ENCODE results near the gene ERC1.

The ERC1 gene

DNA sequence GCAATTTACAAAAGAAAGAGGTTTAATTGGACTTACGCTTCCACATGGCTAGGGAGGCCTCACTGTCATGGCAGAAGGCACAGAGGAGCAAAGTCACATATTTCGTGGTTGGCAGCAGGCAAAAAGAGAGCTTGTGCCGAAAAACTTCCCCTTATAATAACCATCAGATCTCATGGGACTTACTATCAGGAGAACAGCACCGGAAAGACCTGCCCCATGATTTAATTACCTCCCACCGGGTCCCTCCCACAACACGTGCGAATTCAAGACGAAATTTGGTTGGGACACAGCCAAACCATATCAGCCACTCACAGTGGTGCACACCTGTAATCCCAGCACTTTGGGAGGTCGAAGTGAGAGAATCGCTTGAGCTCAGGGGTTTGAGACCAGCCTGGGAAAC, 534.8 kb downstream of the ERC1 start:
- DNase-seq: no peak

- DNase-seq: no peak
These were observed 536.8 kb downstream of the ERC1 start for GRCh38 chr12:1527789-1528188.

GRCh38 chr12:1528791-1529190, 537.8 kb downstream of the ERC1 start:
- no peak for DNase-seq

- DNase-seq: no peak
These were observed 538.3 kb downstream of the ERC1 start for GRCh38 chr12:1529228-1529861.

- no peak for DNase-seq
These were observed 539.0 kb downstream of the ERC1 start for GRCh38 chr12:1529862-1530591.

DNA sequence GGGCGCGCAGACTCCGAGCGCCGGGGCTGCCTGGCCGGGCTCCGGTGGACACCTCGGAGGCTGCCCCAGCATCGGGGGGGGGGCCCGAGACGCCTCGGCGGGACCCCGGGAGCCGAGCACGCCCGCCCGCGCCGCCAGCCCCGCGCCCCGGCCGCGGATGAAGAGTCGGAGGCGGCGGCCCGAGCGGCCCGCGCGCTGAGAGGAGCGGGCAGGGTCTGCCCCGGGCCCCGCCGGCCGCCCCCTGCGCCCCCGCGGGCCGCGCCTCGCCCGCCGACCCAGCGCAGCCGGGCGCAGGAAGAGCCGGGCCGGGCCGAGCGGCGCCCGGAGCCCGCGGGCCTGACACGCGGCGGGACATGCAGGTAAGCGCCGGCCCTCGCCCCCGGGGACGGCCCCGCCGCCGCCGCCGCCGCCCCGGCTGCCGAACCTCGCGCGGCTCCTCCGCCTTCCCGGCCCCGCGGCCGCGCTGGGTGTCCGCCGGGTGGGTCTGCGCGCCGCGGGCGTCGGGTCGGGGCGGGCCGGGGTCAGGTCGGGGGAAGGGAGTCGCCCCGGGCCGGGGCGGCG, 539.6 kb downstream of the ERC1 start:
- no peak for DNase-seq

- DNase-seq: no peak
These were observed 540.2 kb downstream of the ERC1 start for GRCh38 chr12:1531153-1531653.

DNA sequence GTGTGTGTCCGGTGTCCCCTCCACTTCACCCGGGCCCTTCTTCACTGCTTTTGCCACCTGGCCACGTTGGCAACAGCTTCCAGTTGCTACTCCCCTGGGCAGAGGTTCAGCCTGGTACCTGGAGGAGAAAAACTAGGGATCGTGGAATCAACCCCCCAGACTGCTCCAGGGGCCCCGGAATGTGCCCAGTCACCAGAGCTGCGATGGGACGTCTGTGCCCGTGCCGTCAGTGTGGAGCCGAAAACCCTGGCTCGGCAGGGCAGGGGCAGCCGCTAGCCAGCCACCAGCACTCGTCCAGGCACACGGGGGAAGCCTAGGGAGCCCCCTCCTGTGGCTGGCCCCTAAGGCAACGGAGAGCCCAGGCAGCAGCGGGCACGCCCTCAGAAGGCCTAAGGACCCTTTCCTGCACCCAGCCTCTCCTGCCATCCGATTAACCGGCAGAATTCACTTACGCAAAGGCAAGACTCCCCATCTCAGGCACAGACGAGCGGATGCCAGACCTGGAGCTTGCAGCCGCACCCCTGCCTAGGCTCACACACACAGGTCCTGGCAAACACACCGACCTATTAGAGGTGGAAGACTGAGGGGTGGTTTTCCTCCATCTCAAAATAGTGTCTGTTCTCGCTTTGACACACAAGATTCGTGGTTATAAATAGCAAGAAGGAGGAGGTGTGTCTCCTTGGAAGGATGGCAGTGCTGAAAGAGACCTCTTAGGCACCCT, 540.8 kb downstream of the ERC1 start:
- no peak for DNase-seq

DNA sequence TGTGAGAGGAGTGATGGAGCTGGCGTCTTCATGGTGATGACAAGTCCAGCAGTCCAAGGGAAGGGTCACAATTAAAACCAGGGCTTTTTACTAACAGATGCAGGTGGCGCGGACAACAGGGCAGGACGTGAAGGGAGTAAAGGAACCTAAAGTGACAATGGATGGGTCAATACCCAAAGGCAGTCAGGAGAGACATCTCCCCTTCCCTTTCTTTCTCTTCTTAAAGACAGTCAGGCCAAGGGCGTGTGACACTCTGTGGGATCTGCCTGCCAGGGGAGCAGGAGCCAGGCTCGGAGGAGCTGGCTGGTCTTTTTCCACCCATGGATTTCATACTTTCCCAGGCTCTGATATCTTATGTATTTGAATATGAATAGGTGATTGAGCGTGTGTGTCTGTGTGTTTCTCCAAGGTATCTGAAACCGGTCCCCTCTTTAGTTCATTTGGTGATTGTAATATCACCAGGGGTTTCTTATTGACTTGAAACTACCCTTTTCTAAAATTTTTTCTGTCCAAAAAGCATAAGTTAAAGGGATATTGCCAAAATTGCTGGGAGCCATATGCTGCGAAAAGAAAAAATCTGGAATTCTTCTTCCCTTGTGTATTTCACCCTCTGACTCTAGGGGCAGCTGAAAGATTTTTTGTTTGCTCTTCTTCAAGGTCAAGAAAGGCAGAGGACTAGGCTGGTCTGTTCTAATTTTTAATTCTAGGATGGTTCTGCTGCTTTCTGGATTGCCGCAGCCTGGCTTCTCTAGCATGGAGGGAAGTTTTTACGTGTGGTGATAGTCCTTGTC, 541.5 kb downstream of the ERC1 start:
- no peak for DNase-seq

DNA sequence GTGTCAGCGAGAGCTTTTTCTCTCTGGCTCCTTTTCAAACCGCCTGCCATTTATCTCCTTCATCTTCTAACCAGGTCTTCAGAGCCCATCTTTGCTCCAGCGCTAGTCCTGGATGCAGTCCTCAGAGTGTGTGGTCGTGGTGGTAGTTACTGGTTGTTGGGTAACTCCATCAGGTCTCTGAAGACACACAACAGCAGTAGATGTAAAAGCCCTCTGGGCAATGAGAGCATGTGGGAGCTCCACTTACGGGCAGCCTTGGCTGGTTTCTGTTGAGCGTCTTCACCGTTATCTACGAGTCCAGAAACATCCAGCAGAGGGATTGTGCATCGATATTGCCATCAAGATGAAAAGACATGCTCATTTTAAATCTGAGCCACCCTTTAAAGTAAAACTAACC, 542.2 kb downstream of the ERC1 start:
- DNase-seq: no peak

DNA sequence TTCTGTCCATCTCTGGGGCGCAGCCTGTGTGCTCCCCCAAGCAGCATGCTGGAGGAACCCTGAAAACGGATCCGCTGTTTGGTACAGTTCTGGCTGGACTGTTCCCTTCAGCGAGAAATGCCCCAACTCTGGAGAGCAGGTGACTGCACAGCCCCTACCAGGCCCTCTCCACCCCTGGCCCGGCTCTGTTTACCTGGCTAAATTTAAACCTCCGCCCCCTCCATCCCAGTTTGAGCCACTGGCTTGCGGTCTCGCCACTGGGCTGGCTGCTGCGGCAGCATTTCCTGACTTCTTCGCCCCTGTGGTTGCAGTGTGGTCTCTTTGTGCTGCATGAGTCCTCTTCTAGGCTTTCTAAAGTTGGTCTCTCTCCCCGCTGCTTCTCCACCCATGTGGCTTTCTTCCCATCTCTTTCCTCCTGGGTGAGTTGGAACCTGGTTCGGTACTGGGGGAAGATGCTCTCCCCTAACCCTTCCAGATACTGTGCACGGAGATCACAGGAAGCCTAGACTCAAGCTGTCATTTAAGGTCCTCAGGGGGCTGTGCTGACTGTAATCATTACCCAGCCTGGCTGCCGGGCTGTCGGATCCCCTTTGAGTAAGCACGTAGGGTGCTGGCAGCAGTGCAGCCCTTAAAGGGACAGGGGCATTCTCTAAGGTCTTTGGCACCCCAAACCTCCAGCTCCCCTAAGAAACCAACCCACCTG, 542.7 kb downstream of the ERC1 start:
- DNase-seq: no peak

DNA sequence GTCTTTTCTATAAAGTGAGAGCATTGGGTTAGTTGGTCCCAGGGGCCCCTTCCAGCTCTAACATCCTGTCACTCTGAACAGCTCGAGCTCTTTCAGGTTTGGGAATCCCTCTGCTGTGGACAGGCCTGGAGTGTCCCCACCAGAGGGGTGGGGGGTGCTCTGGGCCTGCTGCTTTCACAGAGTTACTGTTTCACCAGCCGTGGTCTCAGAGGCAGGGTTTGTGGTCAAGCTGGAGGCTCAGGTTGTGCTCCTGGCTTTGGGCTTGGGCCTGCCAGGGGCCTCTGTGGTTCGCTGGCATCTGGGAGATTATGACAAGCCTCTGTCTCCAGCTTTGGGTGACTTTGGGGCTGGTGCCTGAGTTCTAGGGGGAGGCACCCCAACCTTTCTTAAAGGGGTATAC, 543.7 kb downstream of the ERC1 start:
- no peak for DNase-seq

DNA sequence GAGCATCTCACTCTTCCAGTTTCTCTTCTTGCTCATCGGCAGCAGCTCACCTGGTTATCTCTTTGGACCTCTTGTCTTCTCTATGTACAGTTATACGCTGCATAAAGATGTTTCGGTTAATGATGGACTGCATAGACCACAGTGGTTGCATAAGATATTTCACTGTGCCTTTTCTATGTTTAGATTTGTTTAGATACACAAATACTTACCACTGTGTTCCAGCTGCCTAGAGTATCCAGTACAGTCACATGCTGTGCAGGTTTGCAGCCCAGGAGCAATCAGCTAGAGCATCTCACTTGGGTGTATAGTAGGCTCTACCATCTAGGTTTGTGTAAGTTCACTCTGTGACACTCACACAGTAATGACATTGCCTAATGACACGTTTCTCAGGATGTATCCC, 545.8 kb downstream of the ERC1 start:
- DNase-seq: no peak

DNA sequence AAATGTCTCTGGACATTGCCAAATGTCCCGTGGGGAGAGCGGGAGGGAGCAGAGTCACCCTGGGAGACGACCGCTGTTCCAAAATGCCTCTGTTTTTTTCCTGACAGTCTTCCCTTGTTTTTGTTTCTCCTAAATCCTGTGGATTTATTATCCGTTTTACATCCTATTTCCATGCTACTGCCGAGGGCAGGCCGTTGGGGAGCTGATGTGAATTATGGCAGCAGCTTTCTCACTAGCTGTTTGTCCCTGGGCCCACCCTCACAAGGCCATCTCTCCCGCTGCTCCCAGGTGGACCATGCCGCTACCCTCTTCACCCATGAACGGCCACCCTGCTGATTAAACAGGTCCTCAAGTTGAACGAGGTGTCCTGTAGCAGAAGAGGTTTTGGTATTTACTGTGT, 548.1 kb downstream of the ERC1 start:
- DNase-seq: no peak

DNA sequence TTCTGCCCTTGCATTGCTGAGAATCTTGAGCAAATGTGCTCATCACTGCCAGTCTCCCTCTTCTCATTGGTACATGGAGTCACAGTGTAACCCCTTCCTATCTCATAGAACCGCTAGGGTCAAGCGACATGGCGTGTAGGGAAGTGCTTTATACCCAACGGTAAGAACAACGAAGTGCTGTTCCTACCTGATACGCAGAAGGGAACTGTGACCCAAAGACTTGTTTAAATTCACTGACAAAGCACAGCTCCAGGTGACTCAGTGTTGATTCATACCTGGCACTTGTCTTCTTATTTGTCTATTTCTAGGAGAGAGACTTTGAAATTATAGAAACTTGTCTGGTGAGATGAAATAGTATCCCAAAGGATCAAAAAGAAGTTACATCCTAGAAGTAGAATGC, 549.7 kb downstream of the ERC1 start:
- no peak for DNase-seq

- DNase-seq: no peak
These were observed 551.6 kb downstream of the ERC1 start for GRCh38 chr12:1542599-1542998.

DNA sequence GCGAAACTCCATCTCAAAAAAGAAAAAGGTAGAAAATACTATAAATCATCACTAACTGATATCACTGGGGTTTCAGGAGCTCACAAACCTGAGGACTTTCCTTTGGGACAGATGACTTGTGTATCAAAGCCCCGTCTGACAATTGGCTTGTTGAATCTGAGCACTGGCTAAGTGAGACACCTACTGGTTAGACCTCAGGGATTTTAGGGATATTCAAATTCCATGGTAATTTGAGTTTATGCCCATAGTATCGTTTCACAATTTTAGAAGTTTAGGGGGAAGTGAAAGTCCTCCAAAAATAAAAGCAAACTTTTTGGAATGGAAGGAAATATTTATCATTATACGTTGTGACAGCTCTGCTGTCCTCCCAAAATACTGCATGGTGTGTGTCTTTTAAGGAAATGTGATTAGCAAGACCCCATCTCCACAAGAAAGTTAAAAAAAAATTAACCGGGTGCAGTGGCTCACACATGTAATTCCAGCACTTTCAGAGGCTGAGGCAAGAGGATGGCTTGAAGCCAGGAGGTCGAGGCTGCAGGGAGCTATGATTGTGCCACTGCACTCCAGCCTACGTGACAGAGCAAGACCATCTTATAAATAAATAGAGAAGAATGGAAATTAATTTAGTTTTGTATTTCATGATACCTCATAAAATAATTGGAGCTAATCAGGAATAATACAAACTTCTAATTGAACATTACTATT, 554.1 kb downstream of the ERC1 start:
- DNase-seq: no peak
